Testis (tissue), 3 donors: ENCODE data around the gene DPYSL3. TPM values are rescaled to one million over a fixed set of nuclear protein-coding genes. Genes with fewer than 3 reads are reported as not detected.

Experiments
- DNase-seq: peaks from one replicate; pipeline ENCODE4 v3.0.0-alpha.2; 2019
- H3K27ac ChIP-seq, 2 donors: fragments of 200-600 bp; sonication (generic); one replicate each; pipeline ENCODE4 v1.5.1; 2019
- H3K27me3 ChIP-seq: fragments of 200-600 bp; sonication (generic); one replicate; pipeline ENCODE4 v1.5.1; 2019
- H3K36me3 ChIP-seq: fragments of 200-600 bp; sonication (generic); one replicate; pipeline ENCODE4 v1.5.1; 2017; ENCODE audit warnings: low read depth; ENCODE audit errors: missing control alignments
- H3K4me1 ChIP-seq: fragments of 200-600 bp; sonication (generic); one replicate; pipeline ENCODE4 v1.5.1; 2019
- H3K4me3 ChIP-seq, 2 donors: fragments of 200-600 bp; sonication (generic); one replicate each; pipeline ENCODE4 v1.5.1; 2017 to 2019
- H3K9me3 ChIP-seq: fragments of 200-600 bp; sonication (generic); one replicate; pipeline ENCODE4 v1.5.1; 2017
- CTCF ChIP-seq, 3 experiments: fragments of 450-650 bp in 2 of 3; fragments of 200-600 bp in 1 of 3; sonication (generic) in 1 of 3; IDR thresholded peaks; one replicate each; pipeline ENCODE4 v1.5.1; 2016 to 2019; ENCODE audit warnings: antibody characterized with exemption in 3 of 3, mild to moderate bottlenecking in 2 of 3, moderate library complexity in 1 of 3
- POLR2A ChIP-seq: fragments of 450-650 bp; IDR thresholded peaks from one replicate; pipeline ENCODE4 v1.6.1; 2017; ENCODE audit warnings: antibody characterized with exemption, mild to moderate bottlenecking, moderate library complexity
- WGBS, 2 donors: methylation state at CpG; one replicate each; pipeline ENCODE4 v1.1.5; 2018; 5-methylcytosine and 5-hydroxymethylcytosine counted together
- intact Hi-C: fragments of 100-400 bp; cut with DNase I; formaldehyde crosslinking; loops from one replicate; pipeline ENCODE4 v1.15.1; 2023; ENCODE audit warnings: low total_unique reads
- polyA plus RNA-seq: library from polyadenylated mRNA; stranded (reverse); fragments of 350-450 nt; fragmentation: Illumina TruSeq; extraction: RNeasy Lipid Tissue Mini Kit (QIAGEN cat#74804); gene quantifications from one replicate; pipeline ENCODE4 v1.2.3, GENCODE V29; 2014; ENCODE audit warnings: low read depth, low replicate concordance; ENCODE audit not compliant: insufficient read depth
- total RNA-seq, 2 donors: library from RNA; depleted of rRNA; stranded (reverse); fragments of >200 nt; gene quantifications; one replicate each; pipeline ENCODE4 v1.2.3, GENCODE V29; 2016

The DPYSL3 gene
- total and polyA plus RNA-seq, 3 donors from 2014 or later = 42.5 to 71.6 (median 68.9) TPM

GRCh38 chr5:147418613-147419012 is 91.3 kb downstream of the DPYSL3 start:
- Histone ChIP-seq H3K9me3 (no peaks in the 10 kb centered on the region), H3K4me1 (peaks cover 7% of the 10 kb centered on the region), H3K4me3 (no peak overlapping the region), H3K36me3 (no peaks in the 10 kb centered on the region), H3K27me3 (no peaks in the 10 kb centered on the region), H3K27ac (no peak overlapping the region)
- WGBS, 2 donors = 57 to 69% methylated on average over 2 of the region's 2 CpGs
- TF ChIP-seq CTCF (IDR thresholded peaks at IDR 0.05) (no peak), POLR2A (no peak)
- no peak for DNase-seq
- intact Hi-C loops = no loop called here

- H3K9me3 ChIP-seq = no peaks in the 10 kb centered on the region
- peaks cover 7% of the 10 kb centered on the region for H3K4me1 ChIP-seq
- H3K27ac ChIP-seq = no peak overlapping the region
- peak; percentile 27 for DNase-seq
- intact Hi-C loops = no loop called here
- no peak overlapping the region for H3K4me3 ChIP-seq
- no peak for TF ChIP-seq CTCF (IDR thresholded peaks at IDR 0.05)
- no peak for TF ChIP-seq POLR2A
- H3K27me3 ChIP-seq = no peaks in the 10 kb centered on the region
- no peaks in the 10 kb centered on the region for H3K36me3 ChIP-seq
- WGBS, 2 donors = 25 to 39% methylated on average over 5 of the region's 5 CpGs
These were observed 92.6 kb downstream of the DPYSL3 start for GRCh38 chr5:147417135-147417813.

GRCh38 chr5:147415651-147416050 is 94.2 kb downstream of the DPYSL3 start:
- no peak overlapping the region for H3K4me3 ChIP-seq
- TF ChIP-seq POLR2A = no peak
- no peak for TF ChIP-seq CTCF (IDR thresholded peaks at IDR 0.05)
- no peaks in the 10 kb centered on the region for H3K36me3 ChIP-seq
- intact Hi-C loops = no loop called here
- 65 to 88% methylated on average over 3 of the region's 3 CpGs for WGBS, 2 donors
- no peak for DNase-seq
- H3K27me3 ChIP-seq = no peaks in the 10 kb centered on the region
- peaks cover 12% of the 10 kb centered on the region for H3K4me1 ChIP-seq
- H3K9me3 ChIP-seq = no peaks in the 10 kb centered on the region
- no peak overlapping the region for H3K27ac ChIP-seq

GRCh38 chr5:147413266-147413665 is 96.6 kb downstream of the DPYSL3 start:
- Histone ChIP-seq H3K9me3 (no peaks in the 10 kb centered on the region), H3K27ac (no peak overlapping the region), H3K4me3 (no peak overlapping the region), H3K4me1 (peaks cover 15% of the 10 kb centered on the region), H3K36me3 (no peaks in the 10 kb centered on the region), H3K27me3 (no peaks in the 10 kb centered on the region)
- intact Hi-C loops = no loop called here
- 75 to 83% methylated on average over 3 of the region's 3 CpGs for WGBS, 2 donors
- TF ChIP-seq POLR2A (no peak), CTCF (IDR thresholded peaks at IDR 0.05) (no peak)
- no peak for DNase-seq

- DNase-seq = no peak
- Histone ChIP-seq H3K4me3 (no peak overlapping the region), H3K36me3 (no peaks in the 10 kb centered on the region), H3K27me3 (no peaks in the 10 kb centered on the region), H3K9me3 (no peaks in the 10 kb centered on the region), H3K4me1 (peaks cover 15% of the 10 kb centered on the region), H3K27ac (no peak overlapping the region)
- intact Hi-C loops = no loop called here
- 87 to 95% methylated on average over 2 of the region's 2 CpGs for WGBS, 2 donors
- TF ChIP-seq CTCF (IDR thresholded peaks at IDR 0.05) (no peak), POLR2A (no peak)
These were observed 97.3 kb downstream of the DPYSL3 start for GRCh38 chr5:147412561-147412960.
